TTC549 (cell line): ENCODE results near the gene GYPE.
"Not testable (repeated sequence)": the region's sequence is repeated elsewhere in the genome, so short reads cannot be mapped to it uniquely, and the experiment has no call there.

Experiments used
- FAIRE-seq: peaks from 2 replicates; lab custom pipeline; 2012; peaks lifted over from hg19 to GRCh38; lab: Jason Lieb, UNC

Gene GYPE

GRCh38 chr4:143905440-143905839 lies at the start of gene GYPE:
GYPE (minus strand) TSS chr4:143905559; CDS start chr4:143905507, 52 bp downstream.
- FAIRE-seq: not testable (repeated sequence)

GRCh38 chr4:143951458-143951972 lies 46.2 kb upstream of the GYPE start:
- not testable (repeated sequence) for FAIRE-seq

DNA sequence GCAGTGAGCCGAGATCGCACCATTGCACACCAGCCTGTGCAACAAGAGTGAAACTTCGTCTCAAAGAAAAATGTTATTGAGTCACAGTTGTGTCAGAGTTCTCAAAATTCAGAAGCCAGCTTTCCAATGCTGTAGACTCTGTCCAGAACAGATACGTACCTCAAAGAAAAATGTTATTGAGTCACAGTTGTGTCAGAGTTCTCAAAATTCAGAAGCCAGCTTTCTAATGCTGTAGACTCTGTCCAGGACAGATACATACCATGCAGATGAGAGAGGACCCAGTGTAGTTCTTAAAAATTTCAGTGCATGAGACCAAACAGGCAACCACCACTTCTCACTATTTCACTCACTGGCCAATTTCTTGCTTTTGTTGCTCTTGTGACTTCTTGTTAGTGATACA lies 45.6 kb upstream of the GYPE start:
- not testable (repeated sequence) for FAIRE-seq

DNA sequence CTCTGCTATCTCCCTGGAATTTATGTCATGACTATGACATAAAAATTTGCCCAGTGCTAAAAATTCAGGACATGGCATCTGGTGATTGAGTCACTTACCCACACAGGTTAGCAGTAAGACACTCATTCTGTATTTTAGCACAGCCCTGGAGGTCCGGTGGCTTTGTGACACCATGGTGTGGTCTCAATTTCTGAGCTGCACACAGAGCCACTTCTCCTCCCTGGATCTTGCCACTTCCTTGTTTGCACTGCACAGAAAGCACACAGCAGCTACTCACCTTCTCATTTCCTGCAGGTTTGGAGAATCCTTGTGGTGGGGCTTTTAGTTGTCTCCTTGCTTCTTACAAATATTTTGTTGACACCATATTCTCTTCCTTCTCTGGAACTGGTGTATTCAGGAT lies 44.8 kb upstream of the GYPE start:
- FAIRE-seq: not testable (repeated sequence)

DNA sequence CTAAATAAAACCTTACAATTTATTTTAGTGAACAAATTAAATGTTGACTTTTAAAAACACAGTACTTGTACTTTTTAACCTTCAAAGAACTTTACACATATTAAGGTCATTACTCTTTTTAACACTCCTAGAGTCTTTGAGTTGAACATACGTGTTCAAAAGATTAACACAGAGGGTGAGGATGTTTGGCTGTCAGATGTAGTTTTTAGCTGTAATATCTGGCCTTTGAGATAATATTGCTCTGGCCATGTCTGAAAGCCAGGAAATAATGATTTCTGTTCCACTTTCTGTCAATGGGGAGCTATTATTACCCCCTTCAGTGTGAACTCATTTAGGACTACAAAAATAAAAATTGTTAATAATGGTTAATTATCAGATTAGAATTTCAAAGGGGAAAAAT lies 42.1 kb upstream of the GYPE start:
- not testable (repeated sequence) for FAIRE-seq

GRCh38 chr4:143940708-143941107 lies 35.3 kb upstream of the GYPE start:
- not testable (repeated sequence) for FAIRE-seq

DNA sequence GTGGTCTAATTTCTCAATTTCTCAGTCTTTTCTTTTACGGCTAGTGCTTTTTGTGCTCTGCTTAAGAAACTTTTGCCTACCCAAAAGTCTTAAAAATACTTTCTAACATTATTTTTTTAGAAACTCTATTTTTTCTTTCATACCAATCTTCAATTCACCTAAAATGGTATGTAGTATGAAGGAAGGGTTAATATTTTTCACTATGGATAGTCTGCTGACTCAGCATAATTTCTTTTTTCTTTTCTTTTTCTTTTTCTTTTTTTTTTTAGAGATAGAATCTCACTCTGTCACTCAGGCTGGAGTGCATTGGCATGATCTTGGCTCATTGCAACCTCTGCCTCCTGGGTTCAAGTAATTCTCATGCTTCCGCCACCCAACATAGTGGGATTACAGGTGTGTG lies 34.2 kb upstream of the GYPE start:
- no peak for FAIRE-seq

GRCh38 chr4:143938890-143939289 lies 33.5 kb upstream of the GYPE start:
- not testable (repeated sequence) for FAIRE-seq

- FAIRE-seq: no peak
These were observed 15.8 kb upstream of the GYPE start for GRCh38 chr4:143921181-143921580.

- FAIRE-seq: not testable (repeated sequence)
These were observed 11.1 kb upstream of the GYPE start for GRCh38 chr4:143916485-143916884.

- FAIRE-seq: not testable (repeated sequence)
These were observed 7.1 kb upstream of the GYPE start for GRCh38 chr4:143912478-143912877.

GRCh38 chr4:143911528-143912417 lies 6.4 kb upstream of the GYPE start:
- FAIRE-seq: not testable (repeated sequence)

DNA sequence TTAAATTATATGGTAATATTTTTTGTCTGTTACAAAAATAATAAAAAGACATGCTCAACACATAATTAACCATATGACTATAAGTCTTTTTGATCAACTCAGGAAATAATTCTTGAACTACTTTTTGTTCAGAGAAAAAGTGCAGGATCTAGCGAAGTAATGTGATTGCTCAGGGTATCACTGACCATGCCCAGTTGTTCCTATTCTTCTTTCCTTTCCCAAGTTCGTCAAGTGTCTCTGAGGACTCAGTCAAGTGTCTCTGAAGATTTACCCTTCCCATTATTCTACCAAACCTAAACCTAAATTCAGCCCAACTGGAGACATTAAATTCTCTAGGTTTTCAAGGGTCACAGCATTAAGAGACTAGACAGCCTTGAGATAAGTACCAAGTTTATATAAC lies 5.5 kb upstream of the GYPE start:
- not testable (repeated sequence) for FAIRE-seq

GRCh38 chr4:143907811-143908210 lies 2.5 kb upstream of the GYPE start:
- FAIRE-seq: not testable (repeated sequence)

DNA sequence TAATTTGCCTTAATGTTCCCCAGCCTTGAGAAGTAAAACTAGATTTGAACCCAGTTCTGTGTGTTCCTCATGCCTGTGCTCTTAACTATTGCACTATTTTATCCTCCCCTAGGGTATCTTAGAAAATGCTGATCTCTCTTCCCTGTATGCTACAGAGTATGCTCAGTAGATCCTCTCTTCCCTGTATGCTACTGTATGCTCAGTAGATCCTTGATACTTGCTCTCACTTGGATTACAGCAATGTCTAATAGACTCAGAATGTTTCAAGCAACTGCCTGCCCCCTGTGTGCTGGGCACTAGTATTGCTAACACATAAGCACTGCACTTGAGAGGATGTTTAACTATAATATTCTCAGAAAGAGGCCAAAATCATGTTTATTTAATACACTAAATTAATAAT lies 928 bp downstream of the GYPE start:
- not testable (repeated sequence) for FAIRE-seq

DNA sequence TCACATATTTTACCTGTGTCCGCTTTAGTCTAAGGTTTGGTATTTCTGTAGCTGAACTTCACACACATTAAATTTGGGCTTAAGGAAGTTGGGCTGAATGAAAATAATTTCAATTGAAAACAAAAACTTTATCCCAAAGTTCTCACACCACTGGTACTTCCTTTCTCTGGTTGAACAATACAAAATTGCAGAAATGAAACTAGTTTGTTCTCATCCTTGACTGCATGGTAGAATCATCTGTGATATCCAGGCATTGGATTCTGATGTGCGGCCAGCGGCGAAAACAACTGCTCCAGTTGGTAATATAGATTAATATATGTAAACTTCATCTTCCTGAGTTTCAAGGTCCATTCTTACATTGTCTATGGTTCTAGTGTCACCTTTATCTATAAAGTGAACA lies 15.0 kb downstream of the GYPE start:
- not testable (repeated sequence) for FAIRE-seq

DNA sequence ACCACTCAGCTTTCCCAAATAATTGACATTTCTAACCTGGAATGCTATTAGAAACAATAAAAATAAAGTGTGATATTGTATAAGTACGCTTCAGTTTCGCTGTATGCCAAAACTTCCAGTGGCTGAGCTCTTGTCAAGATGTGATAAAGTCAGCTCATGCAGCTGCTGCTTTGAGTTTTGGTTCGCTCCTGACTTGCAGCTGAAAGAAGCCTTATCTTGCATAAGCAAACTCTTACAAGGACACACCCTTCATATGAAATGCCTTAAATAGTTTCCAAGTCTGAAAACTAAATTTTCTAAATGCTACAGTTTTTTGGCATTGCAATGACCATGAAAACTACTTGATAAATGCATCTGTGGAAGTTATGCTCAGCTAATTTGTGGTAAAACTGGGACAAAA lies 17.2 kb downstream of the GYPE start:
- not testable (repeated sequence) for FAIRE-seq

- FAIRE-seq: not testable (repeated sequence)
These were observed 20.4 kb downstream of the GYPE start for GRCh38 chr4:143884965-143885364.

DNA sequence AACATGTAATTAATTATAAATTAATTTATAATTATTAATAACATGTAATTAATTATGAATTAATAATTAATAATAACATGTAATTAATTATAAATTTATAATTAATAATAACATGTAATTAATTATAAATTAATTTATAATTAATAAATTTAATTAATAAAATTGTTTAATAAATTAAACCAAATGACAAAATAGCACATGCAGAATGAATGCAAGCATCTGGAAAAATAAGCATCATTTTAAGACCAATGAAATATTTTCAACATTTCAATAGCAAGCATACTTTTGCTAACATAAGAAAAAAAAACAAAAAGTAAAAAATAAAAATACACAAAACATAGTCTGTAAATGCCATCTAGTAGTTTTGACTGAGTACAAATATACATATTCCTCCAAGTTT lies 21.8 kb downstream of the GYPE start:
- FAIRE-seq: peak; percentile 99

GRCh38 chr4:143882892-143883291 lies 22.5 kb downstream of the GYPE start:
- no peak for FAIRE-seq

- not testable (repeated sequence) for FAIRE-seq
These were observed 25.8 kb downstream of the GYPE start for GRCh38 chr4:143879561-143879960.

DNA sequence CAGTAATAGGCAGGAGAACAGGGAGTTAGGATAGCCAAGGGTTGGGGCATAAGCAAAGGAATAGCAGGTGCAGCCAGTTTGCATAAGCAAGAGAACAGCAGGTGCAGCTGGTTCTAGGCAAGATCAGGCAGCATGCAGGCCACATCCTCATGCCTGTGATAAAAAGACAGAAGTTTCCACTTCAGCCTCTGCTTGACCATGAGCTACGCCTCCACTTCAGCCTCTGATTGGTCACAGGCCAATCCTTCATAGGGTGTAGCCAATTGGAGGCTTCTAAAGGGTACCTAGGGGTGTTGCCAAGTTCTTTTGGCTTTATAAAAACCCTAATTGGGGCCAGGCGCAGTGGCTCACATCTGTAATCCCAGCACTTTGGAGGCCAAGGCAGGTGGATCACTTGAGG lies 30.0 kb downstream of the GYPE start:
- FAIRE-seq: not testable (repeated sequence)

DNA sequence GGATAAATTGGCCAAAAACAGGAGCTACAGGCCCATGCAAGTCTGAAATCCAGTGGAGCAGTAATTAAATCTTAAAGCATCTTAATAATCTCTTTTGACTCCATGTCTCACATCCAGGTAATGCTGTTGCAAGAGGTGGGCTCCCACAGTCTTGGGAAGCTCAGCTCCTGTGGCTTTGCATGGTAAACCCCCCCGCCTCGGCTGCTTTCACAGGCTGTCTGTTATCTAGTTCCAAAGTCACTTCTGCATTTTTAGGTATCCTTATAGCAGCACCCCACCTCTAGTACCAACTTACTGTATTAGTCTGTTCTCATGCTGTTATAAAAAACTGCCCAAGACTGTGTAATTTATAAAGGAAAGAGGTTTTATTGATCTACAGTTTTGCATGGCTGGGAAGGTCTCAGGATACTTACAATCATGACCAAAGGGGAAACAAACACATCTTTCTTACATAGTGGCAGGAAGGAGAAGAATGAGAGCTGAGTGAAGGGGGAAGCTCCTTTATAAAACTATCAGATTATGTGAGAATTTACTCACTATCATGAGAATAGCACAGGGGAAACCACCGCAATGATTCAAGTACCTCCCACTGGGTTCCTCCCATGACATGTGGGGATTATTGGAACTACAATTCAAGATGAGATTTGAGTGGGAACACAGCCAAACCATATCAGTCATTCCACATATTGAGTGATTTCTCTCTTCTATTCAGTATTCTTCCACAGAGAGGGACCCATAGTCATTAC lies 34.7 kb downstream of the GYPE start:
- not testable (repeated sequence) for FAIRE-seq
